Common myeloid progenitor, CD34-positive (primary cell): ENCODE results near the gene FAM13A.

Experiments
- CTCF ChIA-PET: fragments of 350-600 bp; sonication (Branson Sonifier 250); formaldehyde crosslinking; loops from one replicate; lab custom pipeline; 2021; ENCODE audit warnings: antibody characterized with exemption; lab: Charles Lee
- POLR2A ChIA-PET: fragments of 350-600 bp; sonication (Branson Sonifier 250); formaldehyde crosslinking; loops from one replicate; lab custom pipeline; 2021; ENCODE audit warnings: antibody characterized with exemption; lab: Charles Lee
- DNase-seq, 3 donors: peaks; one replicate each; pipeline versions ENCODE4 v3.0.0 to v3.0.0-alpha.2; 2013
- H3K27ac ChIP-seq, 2 experiments: 1 replicate in 1 of 2; 2 replicates in 1 of 2; pipeline ENCODE4 v1.7.0; 2013; ENCODE audit warnings: inconsistent platforms in 2 of 2, low read length in 2 of 2, mild to moderate bottlenecking in 2 of 2, low read depth in 1 of 2, moderate library complexity in 1 of 2; ENCODE audit not compliant: severe bottlenecking in 2 of 2, insufficient read depth in 1 of 2, poor library complexity in 1 of 2
- H3K27me3 ChIP-seq, 5 experiments: replicated peaks in 2 of 5; 1 replicate in 3 of 5; 2 replicates in 2 of 5; pipeline versions ENCODE4 v1.6.1 to v1.7.0; 2013; ENCODE audit warnings: low read length in 4 of 5, mild to moderate bottlenecking in 2 of 5, moderate library complexity in 2 of 5, inconsistent platforms in 1 of 5; ENCODE audit not compliant: insufficient read depth in 5 of 5, control insufficient read depth in 4 of 5
- H3K36me3 ChIP-seq, 4 experiments: 1 replicate in 2 of 4; 2 replicates in 2 of 4; pipeline versions ENCODE4 v1.6.1 to v1.7.0; 2013; ENCODE audit warnings: low read length in 3 of 4, control low read depth in 1 of 4, mild to moderate bottlenecking in 1 of 4; ENCODE audit not compliant: control insufficient read depth in 4 of 4, insufficient read depth in 4 of 4
- H3K4me1 ChIP-seq, 4 experiments: 1 replicate in 3 of 4; 2 replicates in 1 of 4; pipeline versions ENCODE4 v1.6.1 to v1.7.1; 2013; ENCODE audit warnings: low read length in 3 of 4, mild to moderate bottlenecking in 3 of 4, control low read depth in 1 of 4, inconsistent platforms in 1 of 4, moderate library complexity in 1 of 4; ENCODE audit not compliant: control insufficient read depth in 4 of 4, insufficient read depth in 4 of 4; ENCODE audit errors: control extremely low read depth in 1 of 4
- H3K4me3 ChIP-seq, 7 experiments: 1 replicate in 4 of 7; 2 replicates in 3 of 7; pipeline versions ENCODE4 v1.5.1 to v1.7.0; 2013; ENCODE audit warnings: mild to moderate bottlenecking in 7 of 7, low read length in 6 of 7, moderate library complexity in 6 of 7, inconsistent platforms in 2 of 7, low read depth in 2 of 7, control low read depth in 1 of 7; ENCODE audit not compliant: insufficient read depth in 4 of 7, control insufficient read depth in 1 of 7; ENCODE audit errors: extremely low read depth in 1 of 7
- H3K9me3 ChIP-seq, 5 experiments: 1 replicate in 4 of 5; 2 replicates in 1 of 5; pipeline versions ENCODE4 v1.6.1 to v1.7.1; 2013; ENCODE audit warnings: low read length in 4 of 5, mild to moderate bottlenecking in 2 of 5, inconsistent platforms in 1 of 5, low read depth in 1 of 5, moderate library complexity in 1 of 5; ENCODE audit not compliant: control insufficient read depth in 4 of 5, insufficient read depth in 2 of 5; ENCODE audit errors: control extremely low read depth in 1 of 5
- WGBS: methylation state at CpG from one replicate; pipeline ENCODE4 v1.1.5; 2013; ENCODE audit not compliant: insufficient coverage; 5-methylcytosine and 5-hydroxymethylcytosine counted together

Gene FAM13A

DNA sequence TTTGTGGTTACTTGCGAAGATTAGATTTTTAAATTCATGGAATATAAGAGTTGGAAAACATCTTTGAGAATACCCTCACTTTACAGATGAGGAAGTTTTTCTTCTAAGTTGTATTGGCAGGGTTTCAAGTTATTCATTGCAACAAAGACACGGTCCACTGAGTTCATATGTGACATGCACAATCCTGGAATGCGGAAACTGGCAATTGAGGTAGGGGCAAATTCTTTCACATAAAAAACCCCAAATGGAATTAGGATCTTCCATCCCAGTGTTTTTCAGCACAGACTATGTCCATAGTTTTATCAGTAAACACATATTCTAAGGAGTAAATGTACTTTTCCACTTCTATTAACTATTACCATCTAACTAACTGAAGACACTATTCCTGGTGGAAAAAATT, 277.6 kb downstream of the FAM13A start:
- ChIA-PET POLR2A (no interaction called here), CTCF (interaction anchor here (1.1 to 2.2 kb wide), 2 partner anchors 11 to 107 kb away, joined by 3 to 8 read pairs; no protein-coding TSS in a partner anchor)
- Histone ChIP-seq H3K4me1 (no peaks in the 10 kb centered on the region), H3K9me3 (peaks cover 0 to 1% (median 0%) of the 10 kb centered on the region in 5 experiments), H3K27ac (no peak overlapping the region), H3K27me3 (no peaks in the 10 kb centered on the region), H3K36me3 (peaks cover 0 to 18% (median 11%) of the 10 kb centered on the region in 4 experiments), H3K4me3 (no peak overlapping the region)
- WGBS: 93% methylated on average over 2 of the region's 3 CpGs
- no peak for DNase-seq

DNA sequence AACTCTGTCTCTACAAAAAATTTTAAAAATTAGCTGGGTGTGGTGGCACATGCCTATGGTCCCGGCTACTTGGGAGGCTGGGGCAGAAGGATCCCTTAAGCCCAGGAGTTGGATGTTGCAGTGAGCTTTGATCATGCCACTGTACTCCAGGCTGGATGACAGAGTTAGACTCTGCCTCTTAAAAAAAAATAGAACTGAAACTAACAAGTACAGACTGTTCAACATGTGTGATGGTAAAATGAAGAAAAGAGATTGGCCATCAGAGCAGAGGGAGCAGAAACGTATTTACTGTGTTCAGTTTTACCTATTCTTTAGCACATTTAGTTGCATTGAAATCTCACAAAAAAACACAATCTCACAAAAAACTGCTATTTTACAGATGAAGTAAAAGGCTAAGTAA, 281.5 kb downstream of the FAM13A start:
- 86% methylated on average over 1 of the region's 2 CpGs for WGBS
- Histone ChIP-seq H3K27ac (no peak overlapping the region), H3K27me3 (no peaks in the 10 kb centered on the region), H3K4me1 (no peaks in the 10 kb centered on the region), H3K4me3 (no peak overlapping the region), H3K9me3 (peaks cover 0 to 1% (median 0%) of the 10 kb centered on the region in 5 experiments), H3K36me3 (peaks cover 0 to 18% (median 11%) of the 10 kb centered on the region in 4 experiments)
- ChIA-PET POLR2A (interaction anchor here (0.5 kb wide), 1 partner anchor 1571 kb away, joined by 4 read pairs; no protein-coding TSS in a partner anchor), CTCF (no interaction called here)
- no peak for DNase-seq

DNA sequence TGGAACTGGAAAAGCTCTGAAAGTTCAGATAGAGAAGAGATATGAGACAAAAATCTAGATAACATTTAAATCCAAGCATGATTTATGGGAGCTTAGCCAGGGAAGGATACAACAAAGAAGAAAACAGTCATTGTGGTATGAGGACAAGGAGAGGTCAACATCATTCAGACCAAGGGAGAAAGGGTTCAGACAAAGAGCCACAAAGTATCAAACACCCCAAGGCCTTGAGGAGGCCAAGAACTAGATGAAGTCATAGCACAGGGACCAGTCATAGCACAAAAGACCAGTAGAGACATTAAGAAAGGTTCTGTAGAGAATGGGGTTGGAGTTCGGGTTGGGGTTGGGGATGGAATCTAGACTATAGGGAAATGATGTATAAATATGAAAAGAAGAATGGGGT, 282.0 kb downstream of the FAM13A start:
- H3K9me3 ChIP-seq: peaks cover 0 to 1% (median 0%) of the 10 kb centered on the region in 5 experiments
- H3K4me1 ChIP-seq: no peaks in the 10 kb centered on the region
- H3K27me3 ChIP-seq: no peaks in the 10 kb centered on the region
- DNase-seq: no peak
- H3K27ac ChIP-seq: no peak overlapping the region
- peaks cover 0 to 17% (median 11%) of the 10 kb centered on the region in 4 experiments for H3K36me3 ChIP-seq
- CTCF ChIA-PET: no interaction called here
- WGBS: 100% methylated on average over 1 of the region's 1 CpG
- H3K4me3 ChIP-seq: no peak overlapping the region
- POLR2A ChIA-PET: interaction anchor here (0.5 kb wide), 1 partner anchor 1571 kb away, joined by 4 read pairs; no protein-coding TSS in a partner anchor

DNA sequence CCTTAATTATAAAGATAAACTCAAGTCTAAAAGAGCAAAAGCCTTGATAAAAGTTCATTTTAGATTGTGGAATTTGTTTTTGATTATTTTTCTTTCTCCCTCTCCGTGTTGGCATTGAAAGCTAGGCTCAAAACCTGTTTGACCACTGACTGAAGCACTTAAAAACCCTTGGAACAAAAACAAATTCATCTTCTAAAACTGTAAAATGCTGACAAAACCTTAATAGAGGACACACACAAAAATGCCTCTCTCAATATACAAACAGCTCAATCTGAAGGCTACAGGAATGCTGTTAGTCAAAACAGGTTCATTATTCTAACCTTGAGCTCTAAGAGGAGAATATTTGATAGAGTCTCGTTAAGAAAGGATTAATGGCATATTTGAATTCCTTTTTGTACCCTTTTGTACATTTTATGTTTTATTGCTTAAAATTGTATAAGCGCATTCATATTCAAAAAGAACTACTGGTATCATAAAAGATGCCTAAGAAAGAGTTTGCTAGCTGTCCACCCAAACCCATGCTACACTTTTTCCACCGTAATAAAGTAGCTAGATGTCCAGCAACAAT, 285.0 kb downstream of the FAM13A start:
- DNase-seq: no peak
- H3K27me3 ChIP-seq: no peaks in the 10 kb centered on the region
- peaks cover 0 to 10% (median 4%) of the 10 kb centered on the region in 4 experiments for H3K36me3 ChIP-seq
- no peak overlapping the region for H3K27ac ChIP-seq
- no peak overlapping the region for H3K4me3 ChIP-seq
- ChIA-PET POLR2A (no interaction called here), CTCF (interaction anchor here (1.0 kb wide), 1 partner anchor 9 kb away, joined by 3 read pairs; no protein-coding TSS in a partner anchor)
- H3K4me1 ChIP-seq: no peaks in the 10 kb centered on the region
- 87% methylated on average over 2 of the region's 4 CpGs for whole genome bisulfite sequencing
- H3K9me3 ChIP-seq: no peaks in the 10 kb centered on the region

DNA sequence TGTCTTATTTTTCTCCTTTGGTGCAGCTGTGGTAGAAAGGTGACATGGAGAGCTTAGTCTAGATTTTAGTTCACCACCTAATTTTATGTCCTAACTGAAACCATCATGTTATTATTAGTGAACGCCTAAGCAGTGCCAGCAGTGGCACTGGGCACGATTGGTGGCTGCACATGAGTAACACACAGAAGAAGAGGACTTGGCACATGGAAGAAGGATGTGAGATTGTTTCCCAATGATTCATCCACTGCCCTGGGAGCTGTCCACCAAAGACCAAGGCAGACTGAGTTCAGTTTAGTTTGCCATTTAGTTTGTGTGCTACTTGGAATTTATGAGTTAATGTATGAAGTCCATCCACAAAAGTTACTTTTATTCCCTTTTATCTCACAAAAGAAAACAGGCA, 291.3 kb downstream of the FAM13A start:
- 88% methylated on average over 1 of the region's 2 CpGs for WGBS
- POLR2A ChIA-PET: no interaction called here
- Histone ChIP-seq H3K9me3 (no peaks in the 10 kb centered on the region), H3K4me1 (no peaks in the 10 kb centered on the region), H3K27me3 (no peaks in the 10 kb centered on the region), H3K27ac (no peak overlapping the region), H3K36me3 (peaks cover 0 to 8% (median 2%) of the 10 kb centered on the region in 4 experiments), H3K4me3 (no peak overlapping the region)
- CTCF ChIA-PET: no interaction called here
- no peak for DNase-seq

DNA sequence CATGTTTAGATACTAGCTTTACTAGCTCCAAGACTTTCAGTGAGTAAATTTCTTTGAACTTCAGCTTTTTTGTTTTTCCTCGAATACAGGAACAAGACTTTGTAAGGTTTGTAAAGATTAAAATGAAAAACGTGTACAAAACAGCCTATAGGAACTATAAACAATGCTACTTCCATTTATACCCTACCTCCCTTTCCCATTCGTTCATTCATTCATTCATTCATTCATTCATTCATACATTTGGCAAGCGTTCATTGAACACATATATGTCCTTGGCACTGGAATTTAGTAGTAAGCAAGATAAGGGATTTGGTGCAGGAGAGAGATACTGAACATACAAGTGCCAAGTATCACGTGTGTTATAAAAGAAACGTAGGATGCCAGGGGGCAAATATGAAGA, 293.9 kb downstream of the FAM13A start:
- Histone ChIP-seq H3K27ac (no peak overlapping the region), H3K4me3 (no peak overlapping the region), H3K4me1 (no peaks in the 10 kb centered on the region), H3K27me3 (no peaks in the 10 kb centered on the region), H3K36me3 (peaks cover 0 to 20% (median 7%) of the 10 kb centered on the region in 4 experiments), H3K9me3 (no peaks in the 10 kb centered on the region)
- WGBS: no CpG with 5 or more reads among the region's 6 CpGs
- POLR2A ChIA-PET: interaction anchor here (0.8 kb wide), 1 partner anchor 9 kb away, joined by 4 read pairs; no protein-coding TSS in a partner anchor
- no peak for DNase-seq
- CTCF ChIA-PET: interaction anchor here (1.1 to 1.6 kb wide), 2 partner anchors 9 to 24 kb away, joined by 3 to 5 read pairs; no protein-coding TSS in a partner anchor

DNA sequence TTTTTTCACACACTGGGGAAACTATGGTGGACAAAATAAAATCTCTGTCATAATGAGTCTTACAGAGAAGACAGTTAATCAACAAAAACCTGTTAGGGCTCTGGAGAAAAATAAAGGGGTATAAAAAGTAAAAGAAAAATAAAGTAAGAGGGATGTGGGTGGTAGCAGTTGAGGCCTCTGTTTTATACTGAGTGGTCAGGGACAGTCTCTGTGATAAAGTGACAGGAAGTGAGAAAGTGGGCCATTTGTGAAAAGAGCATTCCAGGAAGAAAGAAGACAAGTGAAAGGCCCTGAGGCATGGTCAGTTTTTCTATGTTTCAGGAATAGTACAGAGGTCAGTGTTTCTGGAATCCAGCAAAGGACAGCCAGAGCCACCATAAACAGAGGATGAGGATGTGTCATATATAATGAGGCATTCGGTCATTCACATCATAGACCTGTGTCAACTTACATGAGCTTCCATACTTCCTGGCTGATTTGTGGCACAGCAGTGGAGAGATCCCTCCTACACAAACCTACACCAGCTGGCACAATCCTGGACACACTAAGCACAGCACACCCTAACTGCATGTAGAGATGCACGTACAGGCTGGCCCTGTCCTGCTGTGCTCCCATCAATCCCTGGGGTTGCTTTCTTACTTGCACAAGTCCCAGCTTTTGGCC, 295.0 kb downstream of the FAM13A start:
- no peaks in the 10 kb centered on the region for H3K27me3 ChIP-seq
- no peak overlapping the region for H3K27ac ChIP-seq
- H3K9me3 ChIP-seq: no peaks in the 10 kb centered on the region
- no peaks in the 10 kb centered on the region for H3K4me1 ChIP-seq
- no peak for DNase-seq
- no peak overlapping the region for H3K4me3 ChIP-seq
- POLR2A ChIA-PET: no interaction called here
- peaks cover 0 to 25% (median 9%) of the 10 kb centered on the region in 4 experiments for H3K36me3 ChIP-seq
- 83% methylated on average over 1 of the region's 2 CpGs for WGBS
- CTCF ChIA-PET: no interaction called here
